HepG2 (cell line): ENCODE results near the gene C20orf204. TPM values are rescaled to one million over a fixed set of nuclear protein-coding genes. Genes with fewer than 3 reads are reported as not detected.

Experiments
- ESRRA ChIP-seq: sonication (generic); formaldehyde crosslinking; IDR thresholded peaks from 2 replicates; pipeline ENCODE4 v1.5.1; 2020; ENCODE audit warnings: mild to moderate bottlenecking, low read depth, missing genetic modification reagents
- FIP1L1 ChIP-seq: fragments of 200-400 bp; formaldehyde crosslinking; IDR thresholded peaks from 2 replicates; pipeline ENCODE4 v1.6.1; 2018; ENCODE audit warnings: low read depth, mild to moderate bottlenecking, low read length, moderate library complexity, borderline replicate concordance; ENCODE audit not compliant: insufficient read depth
- FOSL2 ChIP-seq: sonication (generic); formaldehyde crosslinking; IDR thresholded peaks from 2 replicates; pipeline ENCODE4 v1.4.0; 2020; ENCODE audit warnings: missing genetic modification reagents
- HNRNPLL ChIP-seq: fragments of 200-400 bp; formaldehyde crosslinking; IDR thresholded peaks from 2 replicates; pipeline ENCODE4 v1.6.1; 2017; ENCODE audit warnings: mild to moderate bottlenecking, low read depth, low read length; ENCODE audit not compliant: poor library complexity, severe bottlenecking
- PAX8 ChIP-seq: sonication (generic); formaldehyde crosslinking; IDR thresholded peaks from 2 replicates; pipeline ENCODE4 v1.8.0; 2022; ENCODE audit warnings: mild to moderate bottlenecking, missing genetic modification reagents, borderline replicate concordance
- PTBP1 ChIP-seq: fragments of 200-400 bp; formaldehyde crosslinking; IDR thresholded peaks from 2 replicates; pipeline ENCODE4 v1.6.1; 2018; ENCODE audit warnings: low read length, low read depth; ENCODE audit not compliant: poor library complexity, severe bottlenecking
- TAF15 ChIP-seq: fragments of 200-400 bp; formaldehyde crosslinking; IDR thresholded peaks from one replicate; pipeline ENCODE4 v1.6.1; 2018; ENCODE audit warnings: mild to moderate bottlenecking, low read depth, low read length; ENCODE audit not compliant: poor library complexity, severe bottlenecking
- U2AF1 ChIP-seq: fragments of 200-400 bp; formaldehyde crosslinking; optimal IDR thresholded peaks from 2 replicates; pipeline ENCODE3; 2017; ENCODE audit warnings: mild to moderate bottlenecking, low read depth, low read length
- ZFP37 ChIP-seq: sonication (generic); formaldehyde crosslinking; IDR thresholded peaks from 2 replicates; pipeline ENCODE4 v1.4.0; 2020; ENCODE audit warnings: missing genetic modification reagents, borderline replicate concordance
- ZNF264 ChIP-seq: sonication (generic); formaldehyde crosslinking; IDR thresholded peaks from 2 replicates; pipeline ENCODE4 v1.4.0; 2020; ENCODE audit warnings: missing genetic modification reagents
- ZNF30 ChIP-seq: sonication (generic); formaldehyde crosslinking; IDR thresholded peaks from 2 replicates; pipeline ENCODE4 v1.5.0; 2020; ENCODE audit warnings: mild to moderate bottlenecking, missing genetic modification reagents
- ZNF569 ChIP-seq: sonication (generic); formaldehyde crosslinking; IDR thresholded peaks from 2 replicates; pipeline ENCODE4 v1.5.0; 2020; ENCODE audit warnings: mild to moderate bottlenecking, missing genetic modification reagents, moderate library complexity, borderline replicate concordance
- ZNF687 ChIP-seq: sonication (generic); formaldehyde crosslinking; IDR thresholded peaks from 2 replicates; pipeline ENCODE4 v1.5.1; 2020; ENCODE audit warnings: mild to moderate bottlenecking, missing genetic modification reagents, moderate library complexity
- ZNF75D ChIP-seq: sonication (generic); formaldehyde crosslinking; IDR thresholded peaks from 2 replicates; pipeline ENCODE4 v1.8.1; 2023; ENCODE audit warnings: missing genetic modification reagents, mild to moderate bottlenecking, borderline replicate concordance
- ZNF768 ChIP-seq: sonication (generic); formaldehyde crosslinking; IDR thresholded peaks from 2 replicates; pipeline ENCODE4 v1.4.0; 2020; ENCODE audit warnings: missing genetic modification reagents
- ZNF788 ChIP-seq: sonication (generic); formaldehyde crosslinking; IDR thresholded peaks from 2 replicates; pipeline ENCODE4 v1.5.0; 2020; ENCODE audit warnings: mild to moderate bottlenecking, missing genetic modification reagents, borderline replicate concordance
- ZSCAN21 ChIP-seq: sonication (generic); formaldehyde crosslinking; IDR thresholded peaks from 2 replicates; pipeline ENCODE4 v1.8.0; 2022; ENCODE audit warnings: mild to moderate bottlenecking, missing genetic modification reagents, moderate library complexity, borderline replicate concordance
- polyA plus RNA-seq, 8 experiments: library from polyadenylated mRNA; depleted of rRNA in 3 of 8; stranded (reverse) in 7 of 8; unstranded in 1 of 8; fragments of >200 nt; fragmentation: Illumina TruSeq in 4 of 8; extraction: Trizol in 4 of 8; gene quantifications; 2 replicates each; pipeline versions ENCODE4 v1.2.1 to v1.2.3, GENCODE V29; 2011 to 2016; ENCODE audit warnings: low read depth in 4 of 8, missing spikeins in 1 of 8, mixed read lengths in 1 of 8; ENCODE audit not compliant: insufficient read depth in 1 of 8
- total RNA-seq, 5 experiments: library from RNA; depleted of rRNA; stranded (reverse); fragments of >200 nt; fragmentation: Illumina TruSeq; extraction: Trizol; gene quantifications; 2 replicates each; pipeline ENCODE4 v1.2.3, GENCODE V29; 2016; ENCODE audit warnings: low read depth in 1 of 5
- TF ChIP-seq, protein P1 (sequence below), 2 experiments: sonication (generic) in 1 of 2; formaldehyde crosslinking in 1 of 2; IDR thresholded peaks; 2 replicates each; pipeline versions ENCODE4 v1.6.1 to v1.9.0; 2014 to 2022; ENCODE audit warnings: antibody characterized with exemption in 1 of 2, borderline replicate concordance in 1 of 2, inconsistent platforms in 1 of 2, low read depth in 1 of 2, missing genetic modification reagents in 1 of 2

Gene C20orf204
- total and polyA plus RNA-seq, 2 of the 13 experiments (the other 11 are each of a cell fraction or from before 2014, with no cell fraction given), result 22.1 to 80.0 TPM

GRCh38 chr20:64064145-64064698 lies 28.2 kb downstream of the C20orf204 start (continued):
- TF ChIP-seq ZNF687 (peak; percentile 62), ZNF75D (CRISPR knock-in tag) (0 out of 2 replicates have a peak, but pooled peaks have one; percentile 75), ZFP37 (CRISPR knock-in tag) (no peak), PAX8 (CRISPR knock-in tag) (peak; percentile 91; the same call in 1 of the 2 replicates), FIP1L1 (peak; percentile 29; the same call in 1 of the 2 replicates), FOSL2 (CRISPR knock-in tag) (peak; percentile 75), U2AF1 (peak; percentile 7), ZNF569 (0 out of 2 replicates have a peak, but pooled peaks have one; percentile 30), TAF15 (peak; percentile 70), ESRRA (CRISPR knock-in tag) (peak; percentile 58; the same call in 1 of the 2 replicates), HNRNPLL (peak; percentile 25), ZNF768 (no peak), ZNF264 (peak; percentile 47; the same call in 1 of the 2 replicates), ZSCAN21 (0 out of 2 replicates have a peak, but pooled peaks have one; percentile 10), ZNF30 (no peak), PTBP1 (peak; percentile 88), ZNF788 (CRISPR knock-in tag) (0 out of 2 replicates have a peak, but pooled peaks have one; percentile 8)
- TF ChIP-seq, protein P1, sequence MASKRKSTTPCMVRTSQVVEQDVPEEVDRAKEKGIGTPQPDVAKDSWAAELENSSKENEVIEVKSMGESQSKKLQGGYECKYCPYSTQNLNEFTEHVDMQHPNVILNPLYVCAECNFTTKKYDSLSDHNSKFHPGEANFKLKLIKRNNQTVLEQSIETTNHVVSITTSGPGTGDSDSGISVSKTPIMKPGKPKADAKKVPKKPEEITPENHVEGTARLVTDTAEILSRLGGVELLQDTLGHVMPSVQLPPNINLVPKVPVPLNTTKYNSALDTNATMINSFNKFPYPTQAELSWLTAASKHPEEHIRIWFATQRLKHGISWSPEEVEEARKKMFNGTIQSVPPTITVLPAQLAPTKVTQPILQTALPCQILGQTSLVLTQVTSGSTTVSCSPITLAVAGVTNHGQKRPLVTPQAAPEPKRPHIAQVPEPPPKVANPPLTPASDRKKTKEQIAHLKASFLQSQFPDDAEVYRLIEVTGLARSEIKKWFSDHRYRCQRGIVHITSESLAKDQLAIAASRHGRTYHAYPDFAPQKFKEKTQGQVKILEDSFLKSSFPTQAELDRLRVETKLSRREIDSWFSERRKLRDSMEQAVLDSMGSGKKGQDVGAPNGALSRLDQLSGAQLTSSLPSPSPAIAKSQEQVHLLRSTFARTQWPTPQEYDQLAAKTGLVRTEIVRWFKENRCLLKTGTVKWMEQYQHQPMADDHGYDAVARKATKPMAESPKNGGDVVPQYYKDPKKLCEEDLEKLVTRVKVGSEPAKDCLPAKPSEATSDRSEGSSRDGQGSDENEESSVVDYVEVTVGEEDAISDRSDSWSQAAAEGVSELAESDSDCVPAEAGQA (IDR thresholded peaks at IDR 0.05; ENCODE audit: low read depth), result 0 out of 2 replicates have a peak, but pooled peaks have one; percentile 13
- TF ChIP-seq, protein P1 (CRISPR knock-in tag; IDR thresholded peaks at IDR 0.05; ENCODE audit: borderline replicate concordance), result no peak
